Midbrain (tissue), 1 donor: ENCODE data around the gene MRPL51.

Experiments used
- DNase-seq: peaks from one replicate; lab custom pipeline; 2025; lab: John Stamatoyannopoulos, UW

The MRPL51 gene

GRCh38 chr12:6461401-6462233, 31.4 kb downstream of the MRPL51 start:
- DNase-seq, result peak; percentile 33

- DNase-seq, result no peak
Measured at GRCh38 chr12:6460751-6461371, 32.2 kb downstream of the MRPL51 start.

- DNase-seq, result no peak
Measured at GRCh38 chr12:6459004-6459337, 34.1 kb downstream of the MRPL51 start.

GRCh38 chr12:6458281-6459003, 34.6 kb downstream of the MRPL51 start:
- no peak for DNase-seq

GRCh38 chr12:6457220-6457945, 35.7 kb downstream of the MRPL51 start:
- DNase-seq, result no peak

GRCh38 chr12:6452944-6453630, 40.0 kb downstream of the MRPL51 start:
- no peak for DNase-seq

- peak; percentile 62 for DNase-seq
Measured at GRCh38 chr12:6452245-6452943, 40.7 kb downstream of the MRPL51 start.

- peak; percentile 90 for DNase-seq
Measured at GRCh38 chr12:6451348-6452244, 41.5 kb downstream of the MRPL51 start, which contains the start of gene TAPBPL. TSS of gene TAPBPL (plus strand) at chr12:6452042. CDS start at chr12:6452249, 207 bp downstream.

- DNase-seq, result peak; percentile 28
Measured at GRCh38 chr12:6450869-6451347, 42.2 kb downstream of the MRPL51 start.

- DNase-seq, result peak; percentile 11
Measured at GRCh38 chr12:6450091-6450868, 42.8 kb downstream of the MRPL51 start.

- DNase-seq, result no peak
Measured at GRCh38 chr12:6444704-6445688, 48.1 kb downstream of the MRPL51 start, which contains the start of gene CD27. TSS of gene CD27 (plus strand) at chr12:6444955. CDS start at chr12:6445096, 141 bp downstream.

- no peak for DNase-seq
Measured at GRCh38 chr12:6444031-6444430, 49.0 kb downstream of the MRPL51 start.

- no peak for DNase-seq
Measured at GRCh38 chr12:6443361-6443983, 49.6 kb downstream of the MRPL51 start.

- no peak for DNase-seq
Measured at GRCh38 chr12:6442836-6443235, 50.2 kb downstream of the MRPL51 start.
